GM18517 (cell line): Measurements from ENCODE around the gene LMF2.
A peak's percentile ranks its signal among the peaks of the same experiment; 100 is the strongest.

Experiments used
- ATAC-seq: cut with Tn5 transposase; IDR thresholded peaks from one replicate; pipeline ENCODE4 v1.9.1; 2021; ENCODE audit warnings: mild to moderate bottlenecking, moderate library complexity; ENCODE audit not compliant: unreplicated experiment

Gene LMF2

GRCh38 chr22:50483977-50484853 is 23.3 kb downstream of the LMF2 start:
- ATAC-seq = no peak

- ATAC-seq = no peak
Observed at GRCh38 chr22:50483556-50483955, 23.9 kb downstream of the LMF2 start.

GRCh38 chr22:50483106-50483505 is 24.4 kb downstream of the LMF2 start:
- ATAC-seq = no peak

GRCh38 chr22:50482107-50483074 is 25.1 kb downstream of the LMF2 start:
- no peak for ATAC-seq

GRCh38 chr22:50481440-50482106 is 25.9 kb downstream of the LMF2 start, which contains the start of gene ADM2:
ADM2 (plus strand) TSS chr22:50481543; CDS start chr22:50481848, 305 bp downstream.
- no peak for ATAC-seq

- ATAC-seq = no peak
Observed at GRCh38 chr22:50481045-50481439, 26.5 kb downstream of the LMF2 start.

- no peak for ATAC-seq
Observed at GRCh38 chr22:50479721-50480120, 27.8 kb downstream of the LMF2 start.

GRCh38 chr22:50477923-50478322 is 29.6 kb downstream of the LMF2 start:
- ATAC-seq = no peak

GRCh38 chr22:50476868-50477267 is 30.6 kb downstream of the LMF2 start:
- ATAC-seq = no peak

- ATAC-seq = no peak
Observed at GRCh38 chr22:50475652-50476002, 31.9 kb downstream of the LMF2 start.

- ATAC-seq = no peak
Observed at GRCh38 chr22:50474710-50475651, 32.5 kb downstream of the LMF2 start, which contains the start of gene SBF1. SBF1 (minus strand) TSS chr22:50475035; CDS start chr22:50474840, 195 bp downstream.

GRCh38 chr22:50473855-50474671 is 33.4 kb downstream of the LMF2 start:
- no peak for ATAC-seq

- ATAC-seq = no peak
Observed at GRCh38 chr22:50473088-50473487, 34.4 kb downstream of the LMF2 start.

- no peak for ATAC-seq
Observed at GRCh38 chr22:50471962-50472361, 35.5 kb downstream of the LMF2 start.

- ATAC-seq = no peak
Observed at GRCh38 chr22:50471197-50471847, 36.2 kb downstream of the LMF2 start.

- ATAC-seq = no peak
Observed at GRCh38 chr22:50470491-50470890, 37.0 kb downstream of the LMF2 start.

- peak; percentile 49 for ATAC-seq
Observed at GRCh38 chr22:50469377-50470305, 37.9 kb downstream of the LMF2 start.
